GM12873 (cell line): Measurements from ENCODE around the gene TTC39C.

Experiments
- TF ChIP-seq, protein P1 (sequence below): IDR thresholded peaks from 2 replicates; pipeline ENCODE4 v1.5.1; 2012; ENCODE audit warnings: low read depth, mild to moderate bottlenecking, moderate library complexity, low read length, control low read depth; ENCODE audit not compliant: insufficient read depth; ENCODE audit errors: missing control alignments

Gene TTC39C

DNA sequence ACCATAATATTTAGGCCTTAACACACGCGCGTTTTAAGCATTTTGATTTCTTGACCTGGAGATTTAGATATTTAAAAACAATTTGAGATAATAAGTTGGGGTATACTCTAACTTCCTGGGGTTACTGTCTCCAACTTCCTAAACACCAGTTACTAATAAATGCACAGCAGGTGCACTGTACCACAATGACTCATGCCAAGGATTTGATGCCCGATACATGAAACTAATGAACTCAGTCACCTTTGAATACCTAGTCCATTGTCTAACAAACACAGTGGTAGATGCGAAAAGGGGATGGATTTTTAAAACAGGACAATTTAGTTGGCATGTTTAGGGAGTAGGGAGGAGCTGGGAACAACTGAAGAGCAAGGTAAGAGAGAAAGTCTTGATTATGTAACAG lies 145.5 kb downstream of the TTC39C start:
- TF ChIP-seq, protein P1, sequence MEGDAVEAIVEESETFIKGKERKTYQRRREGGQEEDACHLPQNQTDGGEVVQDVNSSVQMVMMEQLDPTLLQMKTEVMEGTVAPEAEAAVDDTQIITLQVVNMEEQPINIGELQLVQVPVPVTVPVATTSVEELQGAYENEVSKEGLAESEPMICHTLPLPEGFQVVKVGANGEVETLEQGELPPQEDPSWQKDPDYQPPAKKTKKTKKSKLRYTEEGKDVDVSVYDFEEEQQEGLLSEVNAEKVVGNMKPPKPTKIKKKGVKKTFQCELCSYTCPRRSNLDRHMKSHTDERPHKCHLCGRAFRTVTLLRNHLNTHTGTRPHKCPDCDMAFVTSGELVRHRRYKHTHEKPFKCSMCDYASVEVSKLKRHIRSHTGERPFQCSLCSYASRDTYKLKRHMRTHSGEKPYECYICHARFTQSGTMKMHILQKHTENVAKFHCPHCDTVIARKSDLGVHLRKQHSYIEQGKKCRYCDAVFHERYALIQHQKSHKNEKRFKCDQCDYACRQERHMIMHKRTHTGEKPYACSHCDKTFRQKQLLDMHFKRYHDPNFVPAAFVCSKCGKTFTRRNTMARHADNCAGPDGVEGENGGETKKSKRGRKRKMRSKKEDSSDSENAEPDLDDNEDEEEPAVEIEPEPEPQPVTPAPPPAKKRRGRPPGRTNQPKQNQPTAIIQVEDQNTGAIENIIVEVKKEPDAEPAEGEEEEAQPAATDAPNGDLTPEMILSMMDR: no peak

DNA sequence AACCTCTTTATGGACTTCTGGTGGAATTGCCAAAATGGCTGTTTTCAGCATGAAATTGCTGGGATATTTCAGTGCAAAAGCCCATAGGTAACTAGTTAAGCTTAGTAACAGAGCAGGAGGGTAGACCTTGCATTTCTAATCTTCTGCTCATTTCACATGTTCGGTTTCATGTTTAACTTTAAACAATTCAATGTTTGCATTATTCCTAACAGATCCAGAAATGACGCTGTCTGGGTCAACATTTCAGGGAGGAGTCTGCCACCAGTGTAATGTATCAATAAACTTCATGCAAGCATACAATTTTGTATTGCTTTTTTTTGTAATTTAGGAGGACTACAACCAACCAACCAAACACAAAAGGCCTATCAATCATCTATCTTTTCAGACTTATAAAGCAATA lies 146.8 kb downstream of the TTC39C start:
- TF ChIP-seq, protein P1: no peak

DNA sequence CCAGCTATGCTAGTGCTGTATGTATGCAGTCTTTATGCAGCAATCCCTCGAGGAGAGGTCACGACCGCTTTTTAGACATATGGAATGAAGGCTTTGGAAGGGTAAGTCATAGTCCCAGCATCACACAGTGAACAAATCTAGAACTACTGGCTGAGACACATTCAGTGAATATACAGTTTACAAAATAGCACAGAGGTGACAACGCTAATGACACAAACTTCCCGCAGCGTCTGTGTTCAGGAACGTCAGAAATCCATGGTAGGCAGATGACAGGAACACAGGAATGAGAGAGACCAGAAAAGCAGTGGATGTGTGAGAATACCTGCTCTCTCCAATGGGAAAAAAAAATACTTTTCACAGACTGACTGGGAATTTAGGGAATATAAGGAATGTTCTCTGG lies 153.9 kb downstream of the TTC39C start:
- TF ChIP-seq, protein P1: no peak

DNA sequence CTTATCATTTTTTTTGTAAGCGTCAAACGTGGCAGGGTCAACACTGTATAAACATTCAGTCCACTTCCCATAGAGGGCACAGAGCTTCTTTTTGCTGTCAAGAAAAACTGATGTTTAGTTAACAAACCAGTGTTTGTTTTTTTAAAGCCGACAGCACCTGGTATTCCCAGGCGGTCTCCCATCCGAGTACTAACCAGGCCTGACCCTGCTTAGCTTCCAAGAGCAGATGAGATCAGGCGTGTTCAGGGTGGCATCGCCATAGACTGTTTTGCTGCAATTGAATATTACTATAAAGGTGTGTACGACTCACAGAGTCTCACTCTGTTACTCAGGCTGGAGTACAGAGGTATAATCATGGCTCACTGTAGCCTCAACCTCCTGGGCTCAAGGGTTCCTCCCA lies 155.8 kb downstream of the TTC39C start:
- TF ChIP-seq, protein P1: no peak

DNA sequence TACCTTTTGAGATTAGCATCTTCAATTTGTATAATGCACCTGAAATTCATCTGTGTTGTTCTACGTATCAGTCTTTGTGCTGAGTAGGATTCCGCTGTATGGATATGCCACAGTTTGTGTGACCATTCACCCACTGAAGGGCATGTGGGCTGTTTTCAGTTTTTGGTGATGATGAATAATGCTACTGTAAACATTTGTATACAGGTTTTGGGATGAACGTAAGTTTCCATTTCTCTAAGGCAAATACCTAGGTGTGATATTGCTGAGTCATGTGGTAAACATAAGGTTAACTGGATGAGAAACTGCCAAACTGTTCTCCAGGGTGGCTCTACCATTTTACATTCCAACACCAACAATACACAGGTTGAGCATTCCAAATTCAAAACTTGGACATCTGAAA lies 159.4 kb downstream of the TTC39C start:
- TF ChIP-seq, protein P1: no peak

DNA sequence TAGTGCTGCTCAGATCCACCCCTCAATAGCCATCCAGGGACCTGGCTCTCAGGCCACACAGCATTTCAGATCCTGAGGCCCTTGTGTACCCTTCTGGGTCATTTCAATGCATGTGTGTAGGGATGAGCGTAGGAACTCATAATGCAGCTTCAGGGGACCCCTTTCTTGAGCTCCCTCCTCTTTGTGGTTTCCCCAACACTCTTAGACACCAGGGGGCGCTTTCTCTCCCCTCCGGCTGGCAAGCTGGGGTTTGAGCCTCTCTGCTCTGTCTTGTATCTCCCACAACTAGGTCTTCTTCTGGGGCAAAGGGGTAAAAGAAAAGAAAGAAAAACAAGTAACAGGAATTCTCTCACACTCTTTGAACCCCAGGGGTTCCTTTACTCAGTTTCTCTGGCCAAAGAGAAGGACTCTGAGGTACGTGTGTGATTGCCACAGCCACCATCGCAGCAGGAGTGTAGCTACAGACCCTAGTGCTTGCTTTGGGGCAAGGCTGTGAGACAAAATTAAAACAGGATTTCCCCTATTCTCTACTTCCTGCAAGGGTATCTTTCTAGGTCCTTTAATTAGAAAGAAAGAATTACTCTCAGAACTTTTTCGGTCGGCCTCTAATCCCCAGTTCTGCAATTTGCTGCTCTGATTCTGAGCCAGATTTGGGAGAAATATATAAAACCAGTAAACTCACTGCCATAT lies 162.3 kb downstream of the TTC39C start:
- TF ChIP-seq, protein P1: peak; percentile 91

DNA sequence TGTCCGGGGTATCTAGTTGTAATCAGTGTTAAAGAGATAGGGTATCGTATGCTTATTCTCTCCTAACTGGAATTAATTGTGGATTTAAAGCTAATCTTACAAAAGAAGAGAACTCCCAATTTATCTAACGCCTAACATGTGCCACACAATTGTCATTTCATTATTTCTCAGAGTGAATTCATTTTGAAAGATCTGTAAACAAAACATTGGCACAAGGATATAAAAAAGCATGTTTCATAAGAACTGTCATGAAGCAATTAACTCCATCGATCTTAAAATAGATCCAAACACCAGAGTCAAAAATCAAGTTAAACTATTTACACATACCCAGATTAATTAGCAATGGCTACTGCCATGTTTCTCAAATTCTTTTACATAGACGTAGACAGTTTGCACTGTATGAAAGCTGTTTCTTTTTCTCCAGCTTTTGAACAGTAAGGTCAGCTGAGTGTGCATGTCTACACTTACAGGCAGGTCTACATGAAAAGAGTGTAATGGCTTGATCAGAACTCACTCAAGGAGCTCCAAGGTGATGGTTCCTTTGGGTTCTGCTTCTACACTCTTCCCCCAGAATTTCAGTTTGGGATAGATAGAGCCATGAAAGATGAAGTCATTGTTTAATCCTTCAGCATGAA lies 163.1 kb downstream of the TTC39C start:
- TF ChIP-seq, protein P1: no peak
